Measurements from ENCODE around the gene SDR42E2.

The SDR42E2 gene

GRCh38 chr16:22206013-22206841 is 43.9 kb downstream of the SDR42E2 start, which contains the start of gene EEF2K:
Gene EEF2K, plus strand, starts transcription at chr16:22206278. Its CDS starts 19,452 bp downstream, at chr16:22225730.
- H3K4me3 ChIP-seq (replicated peaks; ENCODE audit: low read depth, low read length) = peak within 1 kb of the TSS; percentile 89
- H3K36me3 ChIP-seq (ENCODE audit: control insufficient read depth, insufficient read depth, low read length) = peaks cover 1% of the 10 kb centered on the region; the same call in 1 of the 2 replicates
- TF ChIP-seq CTCF (IDR thresholded peaks at IDR 0.05; ENCODE audit: insufficient read depth, low read length, poor library complexity, severe bottlenecking) = peak; percentile 78
- peak; percentile 93 for DNase-seq (ENCODE audit: extremely low read depth, insufficient read length)
- H3K27me3 ChIP-seq (replicated peaks; ENCODE audit: control insufficient read depth, insufficient read depth, low read length) = no peaks in the 10 kb centered on the region

DNA sequence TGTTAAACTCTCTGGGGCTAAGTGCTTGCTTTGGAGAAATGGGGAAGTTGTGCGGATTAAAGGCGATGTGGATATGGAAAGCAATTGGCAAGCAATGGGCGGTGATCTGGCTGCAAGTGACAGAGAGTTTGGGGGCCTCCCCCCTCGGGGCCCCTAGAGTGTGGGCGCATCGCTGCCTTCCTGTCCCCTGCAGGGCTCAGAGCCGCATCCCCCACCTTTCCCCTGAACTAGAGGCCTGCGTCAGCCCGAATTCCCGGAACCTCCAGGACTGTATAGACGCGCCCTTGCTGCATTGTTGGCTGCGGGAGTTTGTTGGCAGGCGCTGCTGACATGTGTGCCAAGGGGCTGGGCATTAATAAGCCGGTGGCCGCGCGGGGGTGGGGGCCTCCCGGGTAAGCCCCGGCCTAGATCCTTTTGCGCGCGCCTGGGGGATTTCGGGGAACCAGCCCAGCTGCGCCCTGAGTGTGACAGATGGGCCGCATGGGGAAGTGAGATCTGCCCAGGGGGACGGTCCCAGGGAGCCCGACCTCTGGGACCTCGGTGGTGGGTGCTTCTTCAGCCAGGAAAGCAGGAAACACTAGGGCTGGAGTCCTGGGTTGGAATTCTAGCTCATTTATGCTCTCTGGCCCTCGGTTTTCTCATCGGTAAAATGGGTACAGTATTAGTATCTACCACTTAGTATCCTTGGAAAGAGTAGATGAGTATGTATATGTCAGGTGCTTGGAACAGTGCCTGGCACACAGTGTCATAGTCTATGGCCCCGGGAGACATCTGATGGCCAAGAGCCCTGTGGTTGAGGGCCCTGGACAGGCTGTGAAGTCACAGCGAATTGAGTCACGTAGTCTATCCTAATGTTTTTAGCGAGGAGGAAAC is 44.8 kb downstream of the SDR42E2 start:
- H3K27me3 ChIP-seq (replicated peaks; ENCODE audit: control insufficient read depth, insufficient read depth, low read length) = no peaks in the 10 kb centered on the region
- peak; percentile 80 for DNase-seq (ENCODE audit: extremely low read depth, insufficient read length)
- peaks cover 5% of the 10 kb centered on the region for H3K36me3 ChIP-seq (ENCODE audit: control insufficient read depth, insufficient read depth, low read length)
- no peak for TF ChIP-seq CTCF (IDR thresholded peaks at IDR 0.05; ENCODE audit: insufficient read depth, low read length, poor library complexity, severe bottlenecking)
- peak overlapping the region; percentile 89 for H3K4me3 ChIP-seq (replicated peaks; ENCODE audit: low read depth, low read length)

- Histone ChIP-seq H3K4me3 (replicated peaks; ENCODE audit: low read depth, low read length) (peak overlapping the region; percentile 89), H3K36me3 (ENCODE audit: control insufficient read depth, insufficient read depth, low read length) (peaks cover 5% of the 10 kb centered on the region), H3K27me3 (replicated peaks; ENCODE audit: control insufficient read depth, insufficient read depth, low read length) (no peaks in the 10 kb centered on the region)
- DNase-seq (ENCODE audit: extremely low read depth, insufficient read length) = no peak
- TF ChIP-seq CTCF (IDR thresholded peaks at IDR 0.05; ENCODE audit: insufficient read depth, low read length, poor library complexity, severe bottlenecking) = no peak
Measured at GRCh38 chr16:22207715-22208360, 45.5 kb downstream of the SDR42E2 start.

- DNase-seq (ENCODE audit: extremely low read depth, insufficient read length) = no peak
- Histone ChIP-seq H3K27me3 (replicated peaks; ENCODE audit: control insufficient read depth, insufficient read depth, low read length) (no peaks in the 10 kb centered on the region), H3K4me3 (replicated peaks; ENCODE audit: low read depth, low read length) (no peak overlapping the region), H3K36me3 (ENCODE audit: control insufficient read depth, insufficient read depth, low read length) (peaks cover 7% of the 10 kb centered on the region)
- TF ChIP-seq CTCF (IDR thresholded peaks at IDR 0.05; ENCODE audit: insufficient read depth, low read length, poor library complexity, severe bottlenecking) = no peak
Measured at GRCh38 chr16:22210285-22210684, 48.0 kb downstream of the SDR42E2 start.

- DNase-seq (ENCODE audit: extremely low read depth, insufficient read length) = no peak
- Histone ChIP-seq H3K36me3 (ENCODE audit: control insufficient read depth, insufficient read depth, low read length) (peaks cover 7% of the 10 kb centered on the region), H3K4me3 (replicated peaks; ENCODE audit: low read depth, low read length) (no peak overlapping the region), H3K27me3 (replicated peaks; ENCODE audit: control insufficient read depth, insufficient read depth, low read length) (no peaks in the 10 kb centered on the region)
- TF ChIP-seq CTCF (IDR thresholded peaks at IDR 0.05; ENCODE audit: insufficient read depth, low read length, poor library complexity, severe bottlenecking) = no peak
Measured at GRCh38 chr16:22210854-22211253, 48.5 kb downstream of the SDR42E2 start.

All from GM06990 (cell line).